Measurements from ENCODE around the gene DOCK10. TPM values are rescaled to one million over a fixed set of nuclear protein-coding genes. Genes with fewer than 3 reads are reported as not detected.
A peak's percentile ranks its signal among the peaks of the same experiment; 100 is the strongest.

The DOCK10 gene
- total RNA-seq, 2 experiments from 2014 or later: 343 to 344 TPM

DNA sequence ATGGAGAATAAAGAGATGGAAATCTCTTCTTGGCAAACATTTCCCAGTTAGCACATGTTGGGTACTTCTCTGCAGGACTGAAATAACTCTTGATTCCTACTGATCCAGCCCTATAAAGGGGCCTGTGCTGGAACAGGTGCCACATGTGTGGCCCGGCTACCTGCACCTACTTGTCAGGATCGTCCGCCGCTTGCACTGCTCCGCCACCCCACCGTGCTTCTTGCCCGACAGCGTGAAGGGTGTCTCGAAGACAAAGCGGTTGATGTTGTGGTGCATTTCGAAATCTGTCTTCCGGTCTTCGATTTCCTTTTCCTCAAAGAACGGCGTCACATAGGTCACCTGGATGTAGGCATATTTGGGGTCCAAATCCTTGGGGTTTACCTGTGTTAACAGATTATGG is 267.5 kb downstream of the DOCK10 start:
- DNase-seq (no peak), ATAC-seq (no peak)
- peaks cover 2% of the 10 kb centered on the region for H3K4me1 Mint-ChIP-seq (ENCODE audit: low read depth)
- H3K27me3 Mint-ChIP-seq (ENCODE audit: low read depth): no peaks in the 10 kb centered on the region
- ChIA-PET POLR2A (no interaction called here), CTCF (no interaction called here)
- no peak overlapping the region for H3K4me3 Mint-ChIP-seq
- peak overlapping the region; percentile 55 for H3K27ac Mint-ChIP-seq
- peaks cover 74% of the 10 kb centered on the region for H3K36me3 Mint-ChIP-seq (ENCODE audit: low read depth)
- H3K9me3 Mint-ChIP-seq (ENCODE audit: insufficient read depth): no peaks in the 10 kb centered on the region

DNA sequence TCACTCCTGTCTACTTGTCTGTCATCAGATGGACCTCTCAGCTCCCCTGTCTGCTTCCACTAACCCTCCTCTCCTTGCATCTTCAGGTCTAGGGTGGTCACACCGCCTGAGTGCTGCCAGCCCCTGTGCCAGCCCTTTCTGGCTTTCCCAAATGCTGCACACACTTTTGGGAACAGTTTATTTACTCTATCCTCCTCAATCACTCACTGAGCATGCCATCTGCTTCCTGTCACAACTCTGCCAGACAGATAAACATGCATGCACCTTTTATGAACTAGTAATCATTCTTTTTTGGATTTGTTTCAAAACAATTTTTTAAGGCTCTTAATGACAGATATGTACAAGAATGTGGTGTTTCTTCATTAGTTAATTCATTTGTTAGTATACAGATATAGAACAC is 269.8 kb downstream of the DOCK10 start:
- CTCF ChIA-PET: no interaction called here

DNA sequence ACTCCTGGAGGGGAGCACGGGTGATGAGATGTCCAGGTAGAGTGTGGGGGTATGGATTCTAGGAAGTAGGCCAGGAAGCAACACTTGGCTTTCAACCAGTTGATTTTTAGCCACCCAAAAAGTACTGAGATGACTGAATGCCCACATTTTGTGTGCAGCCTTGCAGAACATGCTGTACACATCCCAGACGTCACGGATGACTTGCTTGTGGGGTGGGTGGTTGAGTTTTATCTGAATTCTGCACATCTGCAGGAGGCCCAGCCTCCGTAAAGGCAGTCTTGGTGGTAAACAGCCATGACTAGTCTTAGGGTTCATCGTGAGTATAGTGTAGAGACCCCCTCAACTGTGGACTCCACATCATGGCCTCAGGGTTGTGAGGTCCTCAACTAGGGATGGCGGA is 272.8 kb downstream of the DOCK10 start:
- ATAC-seq (no peak), DNase-seq (no peak)
- no peak overlapping the region for H3K4me3 Mint-ChIP-seq
- POLR2A ChIA-PET: no interaction called here
- peaks cover 21% of the 10 kb centered on the region for H3K4me1 Mint-ChIP-seq (ENCODE audit: low read depth)
- H3K9me3 Mint-ChIP-seq (ENCODE audit: insufficient read depth): no peaks in the 10 kb centered on the region
- CTCF ChIA-PET: interaction anchor here (3.7 kb wide), 1 partner anchor 8 kb away, joined by 14 read pairs; no protein-coding TSS in a partner anchor
- H3K27ac Mint-ChIP-seq: no peak overlapping the region
- no peaks in the 10 kb centered on the region for H3K27me3 Mint-ChIP-seq (ENCODE audit: low read depth)
- H3K36me3 Mint-ChIP-seq (ENCODE audit: low read depth): peaks cover 89% of the 10 kb centered on the region

More for the DNA sequence above, 269.8 kb downstream of the DOCK10 start:
- POLR2A ChIA-PET: no interaction called here
- H3K4me3 Mint-ChIP-seq: no peak overlapping the region
- H3K27ac Mint-ChIP-seq: no peak overlapping the region
- H3K9me3 Mint-ChIP-seq (ENCODE audit: insufficient read depth): no peaks in the 10 kb centered on the region
- ATAC-seq (no peak), DNase-seq (no peak)
- no peaks in the 10 kb centered on the region for H3K27me3 Mint-ChIP-seq (ENCODE audit: low read depth)
- H3K36me3 Mint-ChIP-seq (ENCODE audit: low read depth): peaks cover 87% of the 10 kb centered on the region
- peaks cover 2% of the 10 kb centered on the region for H3K4me1 Mint-ChIP-seq (ENCODE audit: low read depth)

DNA sequence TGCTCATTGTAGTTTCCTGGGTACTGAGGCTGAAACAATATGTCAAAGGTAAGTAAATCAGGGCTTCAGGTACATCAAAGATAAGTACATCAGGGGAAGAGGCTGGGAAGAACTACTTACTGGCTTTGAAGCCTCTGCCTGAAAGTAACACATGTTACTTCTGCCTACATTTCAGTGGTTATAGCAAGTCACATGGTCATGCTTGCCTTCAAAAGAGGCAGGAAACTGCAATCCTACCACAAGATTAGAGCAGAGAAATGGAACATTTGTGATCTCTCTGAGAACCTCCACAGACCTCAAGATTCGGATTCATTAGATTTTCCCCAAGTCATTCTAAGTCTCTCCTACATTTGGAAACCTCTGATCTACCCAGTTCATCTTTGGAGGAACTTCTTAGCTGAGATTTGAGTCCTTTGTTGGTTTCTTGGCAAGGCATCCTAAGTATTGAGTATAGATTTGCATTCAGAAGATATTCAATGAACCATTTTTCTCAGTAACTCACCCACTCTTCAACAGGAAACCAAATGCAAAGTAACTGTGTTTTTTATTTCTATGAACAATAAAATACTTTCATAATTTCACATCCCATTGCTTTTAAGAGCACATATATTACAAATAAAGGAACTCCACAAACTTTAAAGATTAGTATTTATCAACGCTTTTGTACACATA is 277.6 kb downstream of the DOCK10 start:
- CTCF ChIA-PET: interaction anchor here (0.7 to 0.8 kb wide), 2 partner anchors 14 to 91 kb away, joined by 3 read pairs; no protein-coding TSS in a partner anchor
- Mint-ChIP-seq H3K4me3 (no peak overlapping the region), H3K27me3 (ENCODE audit: low read depth) (no peaks in the 10 kb centered on the region), H3K4me1 (ENCODE audit: low read depth) (peaks cover 25% of the 10 kb centered on the region), H3K36me3 (ENCODE audit: low read depth) (peaks cover 92% of the 10 kb centered on the region), H3K9me3 (ENCODE audit: insufficient read depth) (peaks cover 12% of the 10 kb centered on the region), H3K27ac (peak overlapping the region; percentile 66)
- DNase-seq (peak; percentile 36), ATAC-seq (peak; percentile 83)
- POLR2A ChIA-PET: interaction anchor here (0.8 kb wide), 1 partner anchor 11 kb away, joined by 3 read pairs; no protein-coding TSS in a partner anchor

DNA sequence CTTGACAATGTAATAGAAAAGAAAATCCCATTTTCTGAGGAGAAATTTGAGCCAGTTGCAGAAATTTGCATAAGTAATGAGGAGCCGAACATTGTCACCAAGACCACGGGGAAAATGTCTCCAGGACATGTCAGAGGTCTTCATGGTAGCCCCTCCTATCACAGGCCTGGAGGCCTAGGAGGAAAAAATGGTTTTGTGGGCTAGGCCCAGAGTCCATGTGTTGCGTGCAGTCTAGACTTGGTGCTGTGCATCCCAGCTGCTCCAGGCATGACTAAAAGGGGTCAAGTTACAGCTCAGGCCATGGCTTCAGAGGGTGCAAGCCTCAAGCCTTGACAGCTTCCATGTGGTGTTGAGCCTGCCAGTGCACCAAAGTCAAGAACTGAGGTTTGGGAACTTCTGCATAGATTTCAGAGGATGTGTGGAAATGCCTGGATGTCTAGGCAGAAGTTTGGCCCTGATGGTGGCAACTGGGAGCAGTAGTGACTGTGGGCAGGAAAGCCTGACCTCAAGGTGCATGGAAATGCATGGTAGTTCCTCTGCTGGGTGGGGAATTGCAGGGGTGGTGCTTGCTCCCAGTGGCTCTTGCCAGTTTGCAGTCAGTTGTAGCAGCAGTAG is 284.2 kb downstream of the DOCK10 start:
- ChIA-PET CTCF (no interaction called here), POLR2A (no interaction called here)

DNA sequence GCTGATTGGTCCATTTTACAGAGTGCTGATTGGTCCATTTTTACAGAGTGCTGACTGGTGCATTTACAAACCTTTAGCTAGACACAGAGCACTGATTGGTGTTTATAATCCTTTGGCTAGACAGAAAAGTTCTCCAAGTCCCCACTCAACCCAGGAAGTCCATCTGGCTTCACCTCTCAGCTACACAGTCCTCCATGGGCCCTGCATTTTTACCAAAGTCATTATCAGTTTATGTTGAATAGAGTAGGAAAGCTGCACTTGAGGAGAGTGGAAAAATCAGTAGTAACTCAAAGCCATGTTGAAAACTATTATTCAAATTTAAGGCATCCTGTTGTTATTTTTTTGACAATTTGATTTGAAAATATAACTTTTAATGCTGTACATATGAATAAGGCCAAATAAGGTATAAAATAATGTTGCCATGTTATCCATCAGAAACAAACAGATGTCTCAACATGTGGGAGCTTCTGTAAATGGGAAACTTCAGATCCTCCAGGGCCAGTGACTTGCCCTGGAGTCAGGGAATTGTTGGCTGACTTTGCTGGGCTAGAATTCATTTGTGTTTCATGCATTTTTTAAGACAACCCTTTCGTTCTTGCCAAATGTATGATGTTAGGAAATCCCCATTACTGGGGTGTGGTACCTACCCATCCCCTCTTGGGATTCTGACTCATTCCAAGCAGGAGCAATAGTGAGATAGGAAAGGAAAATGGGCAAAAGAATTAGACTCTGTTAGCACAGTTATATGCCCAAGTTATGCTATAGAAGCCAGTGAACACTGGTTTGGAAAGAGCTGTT is 288.3 kb downstream of the DOCK10 start:
- Mint-ChIP-seq H3K36me3 (ENCODE audit: low read depth) (peaks cover 22% of the 10 kb centered on the region), H3K4me1 (ENCODE audit: low read depth) (no peaks in the 10 kb centered on the region), H3K4me3 (no peak overlapping the region), H3K9me3 (ENCODE audit: insufficient read depth) (peaks cover 13% of the 10 kb centered on the region), H3K27ac (no peak overlapping the region), H3K27me3 (ENCODE audit: low read depth) (peaks cover 1% of the 10 kb centered on the region)
- CTCF ChIA-PET: interaction anchor here (0.9 kb wide), 1 partner anchor 24 kb away, joined by 3 read pairs; no protein-coding TSS in a partner anchor
- ATAC-seq (no peak), DNase-seq (no peak)
- POLR2A ChIA-PET: interaction anchor here (0.7 kb wide), 1 partner anchor 11 kb away, joined by 3 read pairs; no protein-coding TSS in a partner anchor

More for the DNA sequence above, 284.2 kb downstream of the DOCK10 start:
- peaks cover 25% of the 10 kb centered on the region for H3K9me3 Mint-ChIP-seq (ENCODE audit: insufficient read depth)
- DNase-seq: no peak
- no peak for ATAC-seq
- no peak overlapping the region for H3K4me3 Mint-ChIP-seq
- H3K4me1 Mint-ChIP-seq (ENCODE audit: low read depth): no peaks in the 10 kb centered on the region
- peaks cover 1% of the 10 kb centered on the region for H3K27me3 Mint-ChIP-seq (ENCODE audit: low read depth)
- peaks cover 60% of the 10 kb centered on the region for H3K36me3 Mint-ChIP-seq (ENCODE audit: low read depth)
- no peak overlapping the region for H3K27ac Mint-ChIP-seq

DNA sequence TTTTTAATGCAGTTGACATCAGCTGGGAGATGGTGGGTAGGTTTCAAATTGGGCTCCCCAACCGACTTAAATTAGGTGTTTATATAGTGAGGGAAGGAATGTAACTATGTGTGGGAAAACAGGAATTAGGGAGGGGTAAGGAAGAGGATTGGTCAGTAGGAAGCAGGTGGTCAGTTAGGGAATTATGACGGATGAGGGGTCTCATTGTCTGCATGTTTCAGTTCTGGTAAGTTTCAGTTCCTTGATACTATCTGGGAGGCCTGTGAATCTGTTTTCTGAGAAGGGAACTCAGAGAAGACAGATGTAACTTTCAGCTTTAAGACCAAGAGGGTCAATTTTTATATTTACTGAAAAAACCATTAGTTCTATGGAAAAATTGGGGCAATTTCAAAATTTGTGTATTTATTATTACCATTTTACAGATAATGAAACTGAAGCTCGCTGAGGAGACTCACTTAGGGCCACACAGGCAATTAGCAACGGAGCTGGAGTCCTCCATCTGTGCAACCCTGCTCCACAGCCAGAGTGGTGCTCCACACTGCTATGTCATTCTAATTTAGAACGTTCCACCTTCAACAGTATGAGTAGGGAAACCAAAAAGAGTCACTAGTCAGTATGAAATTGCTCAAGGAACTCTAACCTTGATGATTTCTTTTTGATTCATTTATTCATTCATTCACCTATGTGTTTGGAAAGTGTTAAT is 290.1 kb downstream of the DOCK10 start:
- no peaks in the 10 kb centered on the region for H3K4me1 Mint-ChIP-seq (ENCODE audit: low read depth)
- peaks cover 4% of the 10 kb centered on the region for H3K36me3 Mint-ChIP-seq (ENCODE audit: low read depth)
- DNase-seq (no peak), ATAC-seq (no peak)
- ChIA-PET POLR2A (no interaction called here), CTCF (no interaction called here)
- no peak overlapping the region for H3K4me3 Mint-ChIP-seq
- peaks cover 4% of the 10 kb centered on the region for H3K9me3 Mint-ChIP-seq (ENCODE audit: insufficient read depth)
- H3K27ac Mint-ChIP-seq: no peak overlapping the region
- peaks cover 4% of the 10 kb centered on the region for H3K27me3 Mint-ChIP-seq (ENCODE audit: low read depth)

DNA sequence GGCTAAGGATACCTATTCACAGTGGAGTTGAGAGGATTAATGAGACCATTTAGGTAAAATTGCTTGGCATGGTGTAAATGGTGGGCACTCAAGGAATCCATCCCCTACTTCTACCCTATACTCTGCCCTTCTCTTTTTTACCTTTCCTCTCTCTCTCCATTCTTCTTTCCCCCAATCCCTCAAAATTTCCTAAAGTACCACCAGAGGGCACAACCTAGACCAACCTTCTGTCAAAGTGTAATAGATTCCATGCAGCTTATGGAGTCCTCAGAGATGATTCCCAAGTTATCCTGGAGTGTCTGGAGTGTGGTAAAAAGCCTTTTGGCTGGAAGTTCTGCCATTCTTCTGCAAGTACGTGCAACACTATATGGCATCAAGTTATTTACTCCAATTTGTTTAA is 293.1 kb downstream of the DOCK10 start:
- Mint-ChIP-seq H3K27ac (no peak overlapping the region), H3K4me3 (no peak overlapping the region), H3K4me1 (ENCODE audit: low read depth) (no peaks in the 10 kb centered on the region), H3K27me3 (ENCODE audit: low read depth) (peaks cover 3% of the 10 kb centered on the region), H3K9me3 (ENCODE audit: insufficient read depth) (no peaks in the 10 kb centered on the region), H3K36me3 (ENCODE audit: low read depth) (no peaks in the 10 kb centered on the region)
- ATAC-seq: no peak
- CTCF ChIA-PET: no interaction called here
- DNase-seq: no peak
- POLR2A ChIA-PET: no interaction called here

DNA sequence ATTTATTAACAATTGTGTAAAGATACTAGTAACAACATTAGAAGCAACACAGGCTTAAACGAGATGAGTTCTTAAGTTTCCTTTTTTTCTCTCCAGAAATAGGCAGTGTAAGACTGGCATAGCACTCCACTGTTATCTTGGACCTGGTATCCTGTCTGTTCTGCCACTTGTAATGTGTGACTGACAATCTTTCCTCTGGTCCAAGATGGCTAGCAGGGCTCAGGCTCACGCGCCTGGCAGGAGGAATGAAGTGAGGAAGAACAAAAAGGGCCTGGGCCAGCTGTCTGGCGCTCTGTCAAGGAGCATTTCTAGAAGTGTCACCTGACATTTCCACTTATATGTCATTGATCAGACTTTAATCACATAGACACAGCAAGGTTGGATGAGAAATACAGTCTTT is 294.5 kb downstream of the DOCK10 start:
- no peaks in the 10 kb centered on the region for H3K9me3 Mint-ChIP-seq (ENCODE audit: insufficient read depth)
- H3K27ac Mint-ChIP-seq: no peak overlapping the region
- H3K36me3 Mint-ChIP-seq (ENCODE audit: low read depth): no peaks in the 10 kb centered on the region
- no peak for DNase-seq
- CTCF ChIA-PET: no interaction called here
- ATAC-seq: no peak
- H3K27me3 Mint-ChIP-seq (ENCODE audit: low read depth): peaks cover 3% of the 10 kb centered on the region
- POLR2A ChIA-PET: no interaction called here
- no peak overlapping the region for H3K4me3 Mint-ChIP-seq
- H3K4me1 Mint-ChIP-seq (ENCODE audit: low read depth): no peaks in the 10 kb centered on the region

DNA sequence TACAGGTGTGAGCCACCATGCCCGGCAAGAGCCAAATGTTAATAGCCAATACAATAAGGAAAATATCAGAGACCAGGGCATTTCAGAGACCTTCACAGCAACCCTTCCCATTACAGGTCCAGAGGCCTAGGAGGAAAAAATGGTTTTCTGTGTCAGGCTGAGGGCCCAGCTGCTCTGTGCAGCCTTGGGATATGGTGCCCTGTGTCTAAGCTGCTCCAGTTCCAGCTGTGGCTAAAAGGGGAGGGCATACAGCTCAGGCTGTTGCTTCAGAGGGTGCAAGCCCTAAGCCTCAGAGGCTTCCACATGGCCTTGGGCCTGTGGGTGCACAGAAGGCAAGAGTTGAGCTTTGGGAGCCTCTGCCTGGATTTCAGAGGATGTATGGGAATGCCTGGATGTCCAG is 306.0 kb downstream of the DOCK10 start:
- Mint-ChIP-seq H3K27ac (no peak overlapping the region), H3K4me3 (no peak overlapping the region), H3K27me3 (ENCODE audit: low read depth) (peaks cover 3% of the 10 kb centered on the region), H3K36me3 (ENCODE audit: low read depth) (peaks cover 2% of the 10 kb centered on the region), H3K9me3 (ENCODE audit: insufficient read depth) (peaks cover 17% of the 10 kb centered on the region), H3K4me1 (ENCODE audit: low read depth) (no peaks in the 10 kb centered on the region)
- no peak for ATAC-seq
- POLR2A ChIA-PET: no interaction called here
- DNase-seq: no peak
- CTCF ChIA-PET: no interaction called here

DNA sequence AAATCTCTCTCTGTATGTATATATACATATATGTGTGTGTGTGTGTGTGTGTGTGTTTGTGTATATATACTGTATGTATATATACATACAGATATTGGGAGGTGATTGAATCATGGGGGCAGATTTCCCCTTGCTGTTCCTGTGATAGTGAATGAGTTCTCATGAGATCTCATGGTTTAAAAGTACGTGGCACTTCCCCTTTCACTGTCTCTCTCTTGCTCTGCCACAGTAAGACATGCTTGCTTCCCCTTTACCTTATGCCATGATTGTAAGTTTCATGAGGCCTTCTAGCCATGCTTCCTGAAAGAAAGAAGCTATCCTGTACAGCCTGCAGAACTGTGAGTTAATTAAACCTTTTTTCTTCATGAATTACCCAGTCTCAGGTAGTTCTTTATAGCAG is 307.3 kb downstream of the DOCK10 start:
- Mint-ChIP-seq H3K4me3 (no peak overlapping the region), H3K27me3 (ENCODE audit: low read depth) (peaks cover 6% of the 10 kb centered on the region), H3K9me3 (ENCODE audit: insufficient read depth) (peaks cover 17% of the 10 kb centered on the region), H3K27ac (no peak overlapping the region), H3K4me1 (ENCODE audit: low read depth) (no peaks in the 10 kb centered on the region), H3K36me3 (ENCODE audit: low read depth) (peaks cover 2% of the 10 kb centered on the region)
- CTCF ChIA-PET: no interaction called here
- no peak for DNase-seq
- ATAC-seq: no peak
- POLR2A ChIA-PET: no interaction called here

DNA sequence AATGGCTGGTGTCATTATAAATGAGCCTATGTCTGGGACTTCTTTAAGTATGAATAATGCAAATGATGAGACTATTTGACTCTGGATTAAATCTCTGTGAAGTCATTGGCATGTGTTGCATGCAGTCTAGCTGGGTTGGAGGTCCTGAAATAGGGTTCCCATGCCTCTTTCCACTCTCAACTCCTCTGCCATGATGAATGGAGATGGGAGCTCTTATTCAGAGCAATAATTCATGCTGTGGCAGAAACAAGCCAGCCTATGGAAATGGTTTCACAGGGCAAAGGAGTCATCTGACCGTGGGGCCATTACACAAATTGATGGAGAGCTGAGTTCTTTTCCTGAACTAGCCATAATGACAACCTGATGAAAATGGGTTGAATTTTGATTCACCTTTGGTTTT is 310.6 kb downstream of the DOCK10 start:
- ChIA-PET CTCF (no interaction called here), POLR2A (no interaction called here)
- DNase-seq: no peak
- no peak for ATAC-seq
- Mint-ChIP-seq H3K4me3 (no peak overlapping the region), H3K9me3 (ENCODE audit: insufficient read depth) (peaks cover 15% of the 10 kb centered on the region), H3K27ac (no peak overlapping the region), H3K36me3 (ENCODE audit: low read depth) (peaks cover 1% of the 10 kb centered on the region), H3K4me1 (ENCODE audit: low read depth) (no peaks in the 10 kb centered on the region), H3K27me3 (ENCODE audit: low read depth) (peaks cover 8% of the 10 kb centered on the region)

Data from activated CD8-positive, alpha-beta T cell treated with anti-CD3 and anti-CD28 coated beads, Interleukin-2, amount 10 ng/mL, durations not matched to agents 7 days and 5 days (primary cell).